NCI-H526 (cell line): ENCODE data around the gene MNX1.

Experiments
- DNase-seq, 2 experiments: peaks; one replicate each; lab custom pipeline; 2025; lab: John Stamatoyannopoulos, UW

The MNX1 gene

GRCh38 chr7:157002819-157003421 is 7.5 kb downstream of the MNX1 start:
- DNase-seq = peak; percentile 24 to 74

- DNase-seq = peak; percentile 72 to 88
Measured at GRCh38 chr7:157001920-157002818, 8.3 kb downstream of the MNX1 start.

GRCh38 chr7:157000741-157001653 is 9.5 kb downstream of the MNX1 start:
- peak in 1 of 2 experiments; percentile 54 for DNase-seq

- peak; percentile 26 to 60 for DNase-seq
Measured at GRCh38 chr7:156999958-157000726, 10.3 kb downstream of the MNX1 start.

GRCh38 chr7:156998988-156999957 is 11.2 kb downstream of the MNX1 start:
- peak; percentile 38 to 78 for DNase-seq

- DNase-seq = no peak
Measured at GRCh38 chr7:156994417-156994816, 16.0 kb downstream of the MNX1 start.

- DNase-seq = no peak
Measured at GRCh38 chr7:156993925-156994235, 16.6 kb downstream of the MNX1 start.

GRCh38 chr7:156993021-156993924 is 17.2 kb downstream of the MNX1 start:
- DNase-seq = no peak

- no peak for DNase-seq
Measured at GRCh38 chr7:156989766-156990535, 20.5 kb downstream of the MNX1 start.

GRCh38 chr7:156988343-156989185 is 21.9 kb downstream of the MNX1 start:
- DNase-seq = no peak

- DNase-seq = no peak
Measured at GRCh38 chr7:156986378-156986777, 24.1 kb downstream of the MNX1 start.

- DNase-seq = no peak
Measured at GRCh38 chr7:156985101-156985992, 25.1 kb downstream of the MNX1 start.

- no peak for DNase-seq
Measured at GRCh38 chr7:156984174-156984891, 26.1 kb downstream of the MNX1 start.

GRCh38 chr7:156979711-156980110 is 30.8 kb downstream of the MNX1 start:
- DNase-seq = no peak

GRCh38 chr7:156979007-156979606 is 31.4 kb downstream of the MNX1 start:
- DNase-seq = no peak

GRCh38 chr7:156975620-156976019 is 34.8 kb downstream of the MNX1 start:
- DNase-seq = no peak
